IgD-negative memory B cell (primary cell): ENCODE data around the gene UBR1. TPM values are rescaled to one million over a fixed set of nuclear protein-coding genes. Genes with fewer than 3 reads are reported as not detected.
A peak's percentile ranks its signal among the peaks of the same experiment; 100 is the strongest.
"Not testable (repeated sequence)": the region's sequence is repeated elsewhere in the genome, so short reads cannot be mapped to it uniquely, and the experiment has no call there.

ENCODE experiments used
- H3K27ac Mint-ChIP-seq, 3 donors: one replicate each; pipeline ENCODE4 v1.8.0; 2020 to 2022; ENCODE audit warnings: mild to moderate bottlenecking in 3 of 3, mixed read lengths in 3 of 3, moderate library complexity in 1 of 3
- H3K27me3 Mint-ChIP-seq: one replicate; pipeline ENCODE4 v1.8.0; 2021; ENCODE audit warnings: mixed read lengths
- H3K36me3 Mint-ChIP-seq: one replicate; pipeline ENCODE4 v1.8.0; 2020; ENCODE audit warnings: mild to moderate bottlenecking, mixed read lengths
- H3K4me1 Mint-ChIP-seq, 3 donors: one replicate each; pipeline ENCODE4 v1.8.0; 2020 to 2022; ENCODE audit warnings: mixed read lengths in 3 of 3, mild to moderate bottlenecking in 1 of 3
- H3K4me3 Mint-ChIP-seq, 4 donors: one replicate each; pipeline ENCODE4 v1.8.0; 2020 to 2022; ENCODE audit warnings: mild to moderate bottlenecking in 4 of 4, mixed read lengths in 4 of 4, moderate library complexity in 3 of 4
- H3K9me3 Mint-ChIP-seq, 3 donors: one replicate each; pipeline ENCODE4 v1.8.0; 2020 to 2021; ENCODE audit warnings: mixed read lengths in 3 of 3, mild to moderate bottlenecking in 1 of 3
- polyA plus RNA-seq: library from polyadenylated mRNA; unstranded; fragments of 300-500 nt; fragmentation: Illumina TruSeq; gene quantifications from one replicate; pipeline ENCODE4 v1.2.3, GENCODE V29; 2021

UBR1 gene
- polyA plus RNA-seq, 1 donor from 2014 or later, result 14.2 TPM

DNA sequence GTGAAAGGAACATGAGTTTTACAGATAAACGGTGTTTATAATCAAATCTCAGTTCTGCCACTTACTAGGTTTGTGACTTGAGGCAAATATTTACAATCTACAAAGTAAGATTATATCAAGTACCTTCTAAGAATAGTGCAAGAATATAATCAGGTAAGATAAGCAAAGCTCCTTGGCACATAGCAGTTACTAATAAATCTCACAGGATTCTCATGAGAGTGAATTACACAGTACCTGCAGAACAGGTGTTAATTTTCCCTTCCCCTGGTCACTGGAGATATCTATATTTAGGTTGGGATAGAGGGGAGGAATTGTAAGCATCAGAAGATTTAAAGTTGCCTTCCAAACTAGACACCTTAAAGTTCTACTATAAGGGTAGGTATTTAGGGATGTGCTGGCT, 53.0 kb downstream of the UBR1 start:
- H3K36me3 Mint-ChIP-seq, result peaks cover 5% of the 10 kb centered on the region
- peaks cover 0 to 1% (median 0%) of the 10 kb centered on the region in 3 donors for H3K4me1 Mint-ChIP-seq

DNA sequence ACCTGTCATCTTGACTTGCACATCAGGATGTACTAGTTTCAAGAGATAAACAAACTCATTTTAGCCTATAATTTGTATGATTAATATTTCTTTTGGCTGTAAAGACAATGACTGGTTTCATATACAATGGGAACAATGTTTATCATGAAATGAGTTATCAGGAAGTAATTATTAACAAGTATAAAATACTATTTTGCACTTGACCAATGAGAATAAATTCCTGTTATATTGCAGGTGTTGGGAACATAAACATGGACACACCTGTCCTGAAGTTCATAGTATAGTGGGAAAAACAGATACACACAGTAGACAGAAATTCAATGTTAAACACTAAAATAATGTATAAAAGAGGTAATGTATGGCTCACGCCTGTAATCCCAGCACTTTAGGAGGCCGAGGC, 56.9 kb downstream of the UBR1 start:
- Mint-ChIP-seq H3K36me3 (peaks cover 16% of the 10 kb centered on the region), H3K27me3 (no peaks in the 10 kb centered on the region), H3K9me3 (no peaks in the 10 kb centered on the region), H3K4me3 (no peak overlapping the region), H3K27ac (no peak overlapping the region), H3K4me1 (peaks cover 0 to 1% (median 0%) of the 10 kb centered on the region in 3 donors)

More for the DNA sequence above, 53.0 kb downstream of the UBR1 start:
- Mint-ChIP-seq H3K27ac (no peak overlapping the region), H3K27me3 (no peaks in the 10 kb centered on the region), H3K4me3 (no peak overlapping the region), H3K9me3 (no peaks in the 10 kb centered on the region)

DNA sequence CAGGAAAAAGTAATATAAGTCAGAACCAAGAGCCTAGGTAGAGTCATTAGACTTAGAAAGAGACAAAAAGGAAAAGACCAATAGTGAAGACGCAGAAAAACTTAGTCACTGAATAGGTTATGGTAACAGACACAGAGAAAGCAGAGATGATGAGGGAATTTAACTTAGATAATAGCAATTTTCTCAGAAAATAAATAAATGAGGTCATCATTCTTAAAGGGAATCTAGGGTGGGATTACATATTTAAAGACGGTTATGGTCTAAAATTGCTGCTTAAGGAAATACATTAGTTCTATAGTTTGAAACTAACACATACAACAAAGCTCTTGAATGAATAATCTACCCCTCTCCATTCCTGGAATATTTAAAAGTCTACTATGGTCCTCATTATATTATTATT, 59.4 kb downstream of the UBR1 start:
- no peaks in the 10 kb centered on the region for H3K27me3 Mint-ChIP-seq
- no peaks in the 10 kb centered on the region for H3K4me1 Mint-ChIP-seq
- H3K27ac Mint-ChIP-seq, result no peak overlapping the region
- no peak overlapping the region for H3K4me3 Mint-ChIP-seq
- peaks cover 23% of the 10 kb centered on the region for H3K36me3 Mint-ChIP-seq
- peaks cover 0 to 4% (median 0%) of the 10 kb centered on the region in 3 donors for H3K9me3 Mint-ChIP-seq

DNA sequence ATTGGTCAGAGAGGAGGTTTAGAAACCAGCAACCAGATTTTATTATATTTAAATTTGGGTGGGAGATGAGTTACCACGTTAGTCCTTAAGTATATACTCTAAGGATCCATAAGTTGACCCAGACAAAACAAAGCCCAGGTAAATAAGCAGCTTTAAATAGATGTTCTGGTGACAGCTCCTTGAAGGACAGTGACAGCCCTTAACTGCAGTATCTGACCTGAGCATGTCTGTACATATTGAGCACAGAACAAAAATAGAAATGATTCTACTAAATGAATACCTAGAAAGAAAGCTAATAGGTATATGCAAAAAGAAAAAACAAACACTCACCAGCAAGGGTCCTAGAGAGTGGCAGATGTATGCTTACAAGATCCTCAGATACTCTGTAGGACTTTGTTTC, 63.0 kb downstream of the UBR1 start:
- no peaks in the 10 kb centered on the region for H3K4me1 Mint-ChIP-seq
- no peaks in the 10 kb centered on the region for H3K27me3 Mint-ChIP-seq
- no peak overlapping the region for H3K4me3 Mint-ChIP-seq
- H3K27ac Mint-ChIP-seq, result no peak overlapping the region
- peaks cover 0 to 4% (median 0%) of the 10 kb centered on the region in 3 donors for H3K9me3 Mint-ChIP-seq
- peaks cover 27% of the 10 kb centered on the region for H3K36me3 Mint-ChIP-seq

DNA sequence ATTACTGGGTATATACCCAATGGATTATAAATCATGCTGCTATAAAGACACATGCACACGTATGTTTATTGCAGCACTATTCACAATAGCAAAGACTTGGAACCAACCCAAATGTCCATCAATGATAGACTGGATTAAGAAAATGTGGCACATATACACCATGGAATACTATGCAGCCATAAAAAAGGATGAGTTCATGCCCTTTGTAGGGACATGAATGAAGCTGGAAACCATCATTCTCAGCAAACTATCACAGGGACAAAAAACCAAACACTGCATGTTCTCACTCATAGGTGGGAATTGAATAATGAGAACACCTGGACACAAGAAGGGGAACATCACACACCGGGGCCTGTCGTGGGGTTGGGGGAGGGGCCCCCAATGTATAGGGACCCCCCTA, 64.8 kb downstream of the UBR1 start:
- not testable (repeated sequence) for H3K9me3 Mint-ChIP-seq, H3K4me1 Mint-ChIP-seq, H3K4me3 Mint-ChIP-seq, H3K27me3 Mint-ChIP-seq
- H3K27ac Mint-ChIP-seq, result peak overlapping the region in 1 of 3 donors; percentile 39
- H3K36me3 Mint-ChIP-seq, result peaks cover 23% of the 10 kb centered on the region

DNA sequence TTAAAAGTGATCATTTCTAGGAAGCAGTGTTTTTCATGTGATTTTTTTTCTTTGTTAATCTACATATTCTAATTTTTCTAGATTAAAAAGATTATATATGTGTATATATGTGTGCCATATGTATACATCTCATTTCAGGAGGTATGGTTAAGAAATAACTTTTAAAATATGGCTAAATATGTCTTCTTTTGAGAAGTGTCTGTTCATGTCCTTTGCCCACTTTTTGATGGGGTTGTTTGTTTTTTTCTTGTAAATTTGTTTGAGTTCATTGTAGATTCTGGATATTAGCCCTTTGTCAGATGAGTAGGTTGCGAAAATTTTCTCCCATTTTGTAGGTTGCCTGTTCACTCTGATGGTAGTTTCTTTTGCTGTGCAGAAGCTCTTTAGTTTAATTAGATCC, 70.6 kb downstream of the UBR1 start:
- not testable (repeated sequence) for H3K27ac Mint-ChIP-seq, H3K4me1 Mint-ChIP-seq, H3K27me3 Mint-ChIP-seq, H3K4me3 Mint-ChIP-seq, H3K9me3 Mint-ChIP-seq
- peaks cover 17% of the 10 kb centered on the region for H3K36me3 Mint-ChIP-seq

DNA sequence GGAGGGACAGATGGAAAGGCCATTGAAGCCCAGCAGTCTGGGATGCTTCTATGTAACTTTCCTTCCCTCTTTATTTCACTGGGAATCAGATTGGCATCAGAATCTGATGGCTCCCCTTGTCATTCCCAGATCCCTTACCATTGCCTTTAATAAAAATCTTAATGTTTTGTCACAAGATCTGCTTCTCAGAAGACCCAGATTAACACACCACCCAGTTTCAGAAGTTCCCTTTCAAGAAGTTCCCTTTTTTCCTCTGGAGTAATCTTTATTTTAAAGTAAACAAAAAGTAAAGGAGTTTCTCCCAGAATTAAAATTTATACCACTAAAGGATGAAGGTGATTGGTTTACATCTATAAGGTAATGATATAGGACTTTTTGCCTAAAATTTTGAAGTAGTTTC, 76.4 kb downstream of the UBR1 start:
- no peaks in the 10 kb centered on the region for H3K4me1 Mint-ChIP-seq
- H3K36me3 Mint-ChIP-seq, result peaks cover 14% of the 10 kb centered on the region
- no peaks in the 10 kb centered on the region for H3K27me3 Mint-ChIP-seq

DNA sequence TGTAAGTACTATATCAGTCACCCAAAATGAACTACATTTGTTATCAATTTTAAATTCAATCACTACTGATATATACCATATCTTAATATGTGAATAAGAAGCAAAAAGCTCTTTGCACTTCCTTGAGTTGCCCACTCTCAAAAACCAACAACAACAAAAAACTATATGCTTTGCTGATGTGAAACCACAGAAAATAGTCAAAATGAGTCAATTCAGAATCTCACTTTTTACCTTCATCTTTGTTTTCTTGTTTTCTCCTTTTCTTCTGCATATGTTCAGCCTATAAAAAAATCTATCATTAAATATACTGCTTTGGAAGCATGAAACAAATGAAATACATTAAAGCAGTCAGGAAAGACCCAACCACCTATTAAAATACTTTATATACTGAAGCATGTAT, 80.7 kb downstream of the UBR1 start:
- Mint-ChIP-seq H3K27ac (peak overlapping the region in 1 of 3 donors; percentile 27), H3K27me3 (no peaks in the 10 kb centered on the region), H3K4me1 (no peaks in the 10 kb centered on the region), H3K9me3 (no peaks in the 10 kb centered on the region), H3K36me3 (peaks cover 18% of the 10 kb centered on the region), H3K4me3 (no peak overlapping the region)

More for the DNA sequence above, 76.4 kb downstream of the UBR1 start:
- Mint-ChIP-seq H3K9me3 (no peaks in the 10 kb centered on the region), H3K4me3 (no peak overlapping the region), H3K27ac (no peak overlapping the region)

DNA sequence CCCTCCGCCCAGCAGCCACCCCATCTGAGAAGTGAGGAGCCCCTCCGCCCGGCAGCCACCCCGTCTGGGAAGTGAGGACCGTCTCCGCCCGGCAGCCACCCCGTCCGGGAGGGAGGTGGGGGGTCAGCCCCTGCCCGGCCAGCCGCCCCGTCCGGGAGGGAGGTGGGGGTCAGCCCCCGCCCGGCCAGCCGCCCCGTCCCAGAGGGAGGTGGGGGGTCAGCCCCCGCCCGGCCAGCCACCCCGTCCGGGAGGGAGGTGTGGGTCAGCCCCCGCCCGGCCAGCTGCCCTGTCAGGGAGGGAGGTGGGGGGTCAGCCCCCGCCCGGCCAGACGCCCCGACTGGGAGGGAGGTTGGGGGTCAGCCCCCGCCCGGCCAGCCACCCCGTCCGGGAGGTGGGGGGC, 91.2 kb downstream of the UBR1 start:
- H3K9me3 Mint-ChIP-seq, H3K4me1 Mint-ChIP-seq, H3K27ac Mint-ChIP-seq, H3K27me3 Mint-ChIP-seq, H3K4me3 Mint-ChIP-seq: not testable (repeated sequence)
- peaks cover 12% of the 10 kb centered on the region for H3K36me3 Mint-ChIP-seq

DNA sequence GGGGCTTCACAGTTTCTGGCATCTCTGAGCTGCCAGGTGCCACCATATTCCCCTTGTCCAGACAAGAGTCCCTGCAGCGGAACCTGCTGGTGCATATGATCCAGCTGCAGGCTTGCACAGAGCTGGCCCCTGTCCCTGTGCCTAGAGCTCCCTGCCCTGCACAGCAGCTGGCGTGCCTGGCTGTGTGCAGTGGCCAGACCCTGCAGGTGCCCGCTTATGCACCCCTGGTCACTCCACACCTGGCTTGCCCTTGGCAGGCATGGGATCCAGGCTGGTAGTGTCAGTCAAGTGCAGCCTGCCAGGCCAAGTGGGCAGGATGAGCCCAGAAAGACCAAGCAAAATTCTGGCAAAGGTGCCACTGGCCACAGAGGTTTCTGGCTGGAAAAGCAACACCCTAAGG, 96.6 kb downstream of the UBR1 start:
- H3K27me3 Mint-ChIP-seq, result no peaks in the 10 kb centered on the region
- no peak overlapping the region for H3K27ac Mint-ChIP-seq
- no peaks in the 10 kb centered on the region for H3K4me1 Mint-ChIP-seq
- H3K36me3 Mint-ChIP-seq, result peaks cover 12% of the 10 kb centered on the region
- H3K4me3 Mint-ChIP-seq, result no peak overlapping the region
- peaks cover 0 to 1% (median 0%) of the 10 kb centered on the region in 3 donors for H3K9me3 Mint-ChIP-seq

DNA sequence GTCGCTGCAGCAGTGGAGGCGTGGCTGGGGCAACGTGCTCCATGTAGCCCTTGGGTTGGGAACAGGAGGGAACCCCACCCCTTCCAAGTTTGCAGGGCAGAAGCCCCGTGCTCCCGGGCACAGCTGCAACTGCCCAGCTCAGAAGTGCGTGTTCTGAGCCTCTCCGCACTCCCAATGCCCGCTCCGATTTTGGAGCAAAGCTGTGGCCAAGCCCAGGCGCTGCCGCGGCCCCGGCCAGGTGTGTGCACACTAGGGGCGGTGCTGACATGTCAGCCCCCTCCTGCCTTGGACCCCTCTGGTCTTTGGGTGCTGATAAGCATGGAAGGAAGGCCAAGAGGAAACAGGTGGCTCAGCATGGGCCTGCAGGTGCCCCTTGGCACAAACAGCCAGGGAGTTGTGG, 97.7 kb downstream of the UBR1 start:
- H3K4me1 Mint-ChIP-seq, result no peaks in the 10 kb centered on the region
- no peak overlapping the region for H3K27ac Mint-ChIP-seq
- peaks cover 0 to 1% (median 0%) of the 10 kb centered on the region in 3 donors for H3K9me3 Mint-ChIP-seq
- H3K4me3 Mint-ChIP-seq, result no peak overlapping the region
- H3K27me3 Mint-ChIP-seq, result no peaks in the 10 kb centered on the region
- H3K36me3 Mint-ChIP-seq, result peaks cover 15% of the 10 kb centered on the region

DNA sequence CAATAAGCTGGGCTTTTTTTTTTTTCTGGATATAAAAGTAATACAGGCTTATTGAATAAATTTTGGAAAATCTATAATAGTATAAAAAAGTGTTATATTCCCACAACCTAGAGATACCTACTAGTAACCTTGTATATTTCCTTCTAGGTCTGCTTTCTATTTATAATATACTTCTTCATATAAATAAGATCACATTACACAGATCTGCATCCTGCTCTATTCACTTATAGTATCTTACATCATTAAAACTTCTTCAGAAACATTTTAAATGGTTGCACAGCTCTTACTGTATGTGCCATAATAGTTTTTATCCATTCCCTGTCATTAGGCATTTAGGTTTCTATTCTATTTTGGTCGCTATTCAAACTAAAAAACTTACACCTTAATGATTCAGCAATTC, 98.3 kb downstream of the UBR1 start:
- Mint-ChIP-seq H3K36me3 (peaks cover 15% of the 10 kb centered on the region), H3K9me3 (peaks cover 0 to 1% (median 0%) of the 10 kb centered on the region in 3 donors), H3K4me3 (no peak overlapping the region), H3K27me3 (no peaks in the 10 kb centered on the region), H3K4me1 (no peaks in the 10 kb centered on the region), H3K27ac (no peak overlapping the region)

DNA sequence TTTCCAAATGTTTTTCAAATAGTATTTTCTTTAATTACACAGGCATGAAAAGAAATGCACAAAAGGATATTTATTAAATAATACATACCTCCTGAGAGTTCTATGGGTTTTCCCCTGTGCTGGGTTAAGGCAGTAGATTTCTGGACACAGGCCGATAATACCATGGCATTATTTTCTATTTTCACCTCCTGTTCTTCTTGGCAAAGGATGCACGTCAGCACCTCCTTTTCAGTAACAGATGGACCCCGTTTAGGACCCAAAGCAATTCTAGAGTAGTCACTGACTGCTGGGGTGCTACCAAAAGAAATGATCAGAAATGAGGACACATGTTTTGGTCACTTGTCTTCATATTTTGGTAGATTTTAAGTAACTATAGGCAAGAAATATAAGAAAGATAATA, 98.8 kb downstream of the UBR1 start:
- Mint-ChIP-seq H3K4me1 (no peaks in the 10 kb centered on the region), H3K27me3 (no peaks in the 10 kb centered on the region)

DNA sequence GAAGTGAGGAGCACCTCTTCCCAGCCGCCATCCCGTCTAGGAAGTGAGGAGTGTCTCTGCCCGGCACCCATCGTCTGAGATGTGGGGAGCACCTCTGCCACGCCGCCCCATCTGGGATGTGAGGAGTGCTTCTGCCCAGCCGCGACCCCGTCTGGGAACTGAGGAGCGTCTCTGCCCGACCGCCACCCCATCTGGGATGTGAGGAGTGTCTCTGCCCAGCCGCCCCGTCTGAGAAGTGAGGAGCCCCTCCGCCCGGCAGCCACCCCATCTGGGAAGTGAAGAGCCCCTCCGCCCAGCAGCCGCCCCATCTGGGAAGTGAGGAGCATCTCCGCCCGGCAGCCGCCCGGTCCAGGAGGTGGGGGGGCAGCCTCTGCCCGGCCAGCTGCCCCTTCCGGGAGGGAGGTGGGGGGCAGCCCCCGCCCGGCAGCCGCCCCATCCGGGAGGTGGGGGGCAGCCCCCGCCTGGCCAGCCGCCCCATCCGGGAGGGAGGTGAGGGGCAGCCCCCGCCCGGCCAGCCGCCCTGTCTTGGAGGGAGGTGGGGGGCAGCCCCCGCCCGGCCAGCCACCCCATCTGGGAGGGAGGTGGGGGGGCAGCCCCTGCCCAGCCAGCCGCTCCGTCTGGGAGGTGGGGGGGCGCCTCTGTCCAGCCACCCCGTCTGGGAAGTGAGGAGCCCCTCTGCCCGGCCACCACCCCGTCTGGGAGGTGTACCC, 100.8 kb downstream of the UBR1 start:
- H3K9me3 Mint-ChIP-seq, H3K27ac Mint-ChIP-seq, H3K4me1 Mint-ChIP-seq, H3K27me3 Mint-ChIP-seq, H3K4me3 Mint-ChIP-seq: not testable (repeated sequence)
- H3K36me3 Mint-ChIP-seq, result peaks cover 11% of the 10 kb centered on the region

More for the DNA sequence above, 98.8 kb downstream of the UBR1 start:
- Mint-ChIP-seq H3K4me3 (no peak overlapping the region), H3K36me3 (peaks cover 13% of the 10 kb centered on the region), H3K9me3 (peaks cover 0 to 1% (median 0%) of the 10 kb centered on the region in 3 donors), H3K27ac (no peak overlapping the region)

DNA sequence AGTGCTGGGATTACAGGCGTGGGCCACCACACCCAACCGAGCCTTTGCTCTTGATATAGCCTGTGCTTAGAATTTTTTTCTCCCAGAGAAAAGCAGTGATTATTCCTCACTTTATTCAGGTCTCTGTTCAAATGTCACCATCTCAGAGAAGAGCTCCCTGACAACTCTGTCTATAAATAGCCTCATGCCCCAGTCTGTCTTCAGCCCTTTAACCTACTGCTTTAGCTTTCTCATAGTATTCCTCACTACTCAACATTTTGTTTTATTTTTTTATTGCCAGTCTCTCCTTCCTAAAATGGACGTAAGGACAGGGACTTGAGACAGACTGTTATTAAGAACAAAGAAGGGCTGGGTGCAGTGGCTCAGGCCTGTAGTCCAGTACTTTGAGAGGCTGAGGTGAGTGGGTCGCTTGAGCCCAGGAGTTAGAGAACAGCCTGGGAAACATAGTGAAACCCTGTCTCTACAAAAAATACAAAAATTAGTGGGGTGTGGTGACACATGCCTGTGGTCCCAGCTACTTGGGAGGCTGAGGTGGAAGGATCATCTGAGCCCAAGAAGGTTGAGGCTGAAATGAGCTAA, 106.5 kb downstream of the UBR1 start:
- Mint-ChIP-seq H3K36me3 (peaks cover 17% of the 10 kb centered on the region), H3K27me3 (no peaks in the 10 kb centered on the region), H3K4me1 (no peaks in the 10 kb centered on the region), H3K9me3 (no peaks in the 10 kb centered on the region), H3K4me3 (no peak overlapping the region), H3K27ac (no peak overlapping the region)

DNA sequence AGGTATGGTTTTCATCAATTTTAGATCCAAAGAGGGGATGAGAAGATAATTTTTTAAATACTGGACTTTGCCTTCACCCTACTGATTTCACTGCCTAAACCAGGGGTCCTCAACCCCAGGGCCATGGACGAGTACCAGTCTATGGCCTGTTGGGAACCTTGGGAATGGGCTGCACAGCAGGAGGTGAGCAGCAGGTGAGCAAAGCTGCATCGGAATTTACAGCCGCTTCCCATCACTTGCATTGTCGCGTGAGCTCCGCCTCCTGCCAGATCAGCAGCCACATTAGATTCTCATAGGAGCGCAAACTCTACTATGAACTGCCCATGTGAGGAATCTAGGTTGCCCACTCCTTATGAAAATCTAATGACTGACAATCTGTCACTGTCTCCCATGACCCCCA, 109.0 kb downstream of the UBR1 start:
- no peak overlapping the region for H3K4me3 Mint-ChIP-seq
- H3K36me3 Mint-ChIP-seq, result peaks cover 13% of the 10 kb centered on the region
- no peaks in the 10 kb centered on the region for H3K9me3 Mint-ChIP-seq
- H3K27me3 Mint-ChIP-seq, result no peaks in the 10 kb centered on the region
- H3K4me1 Mint-ChIP-seq, result no peaks in the 10 kb centered on the region
- no peak overlapping the region for H3K27ac Mint-ChIP-seq
